Suppressor macrophage treated with lipopolysaccharide for 1 hour (primary cell): Measurements from ENCODE around the gene CCDC6.

Experiments
- DNase-seq, 3 donors: peaks; one replicate each; pipeline ENCODE4 v3.0.0-alpha.2; 2020 to 2022

CCDC6 gene

GRCh38 chr10:59844436-59844835 is 61.9 kb downstream of the CCDC6 start:
- DNase-seq = no peak

DNA sequence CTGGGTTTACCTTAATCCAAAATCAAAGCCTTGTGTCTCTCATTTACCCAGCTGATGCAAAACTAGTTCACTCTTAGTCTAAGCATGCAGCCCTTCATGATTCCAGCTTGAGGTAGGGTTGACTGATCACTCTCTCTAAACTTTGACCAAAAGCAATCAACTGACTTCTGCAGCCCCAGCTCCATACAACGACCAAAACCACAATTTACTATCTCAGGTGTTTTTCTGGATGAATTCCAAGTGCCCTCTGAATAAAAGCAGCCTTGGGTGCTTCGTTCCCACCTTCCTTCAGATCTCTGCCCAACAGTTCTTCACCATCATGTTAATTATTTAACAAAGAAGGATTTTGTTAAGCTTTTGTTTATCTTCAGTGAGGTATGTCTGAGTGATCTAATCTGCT is 62.6 kb downstream of the CCDC6 start:
- no peak for DNase-seq

GRCh38 chr10:59839576-59839975 is 66.8 kb downstream of the CCDC6 start:
- DNase-seq = peak; percentile 3 to 48 (median 36)

GRCh38 chr10:59838085-59838789 is 68.1 kb downstream of the CCDC6 start:
- DNase-seq = no peak

DNA sequence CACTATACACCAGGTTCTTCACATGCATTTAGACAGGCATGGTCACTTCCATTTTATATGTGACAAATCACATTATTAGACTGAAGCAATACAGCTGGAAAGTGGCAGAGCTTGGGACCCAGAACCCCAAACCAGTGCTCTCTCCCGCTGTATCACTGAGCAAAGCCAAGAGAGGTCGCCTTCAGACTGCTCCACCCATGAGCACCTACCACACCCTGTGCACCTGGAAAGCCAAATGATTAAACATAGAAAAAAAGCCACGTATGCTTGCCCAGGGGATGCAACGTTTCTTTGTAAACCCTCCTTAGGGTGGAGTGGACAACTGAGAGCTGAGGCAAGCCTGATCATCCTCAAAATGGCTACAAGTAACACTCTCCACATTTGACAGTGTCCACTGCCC is 72.5 kb downstream of the CCDC6 start:
- no peak for DNase-seq

DNA sequence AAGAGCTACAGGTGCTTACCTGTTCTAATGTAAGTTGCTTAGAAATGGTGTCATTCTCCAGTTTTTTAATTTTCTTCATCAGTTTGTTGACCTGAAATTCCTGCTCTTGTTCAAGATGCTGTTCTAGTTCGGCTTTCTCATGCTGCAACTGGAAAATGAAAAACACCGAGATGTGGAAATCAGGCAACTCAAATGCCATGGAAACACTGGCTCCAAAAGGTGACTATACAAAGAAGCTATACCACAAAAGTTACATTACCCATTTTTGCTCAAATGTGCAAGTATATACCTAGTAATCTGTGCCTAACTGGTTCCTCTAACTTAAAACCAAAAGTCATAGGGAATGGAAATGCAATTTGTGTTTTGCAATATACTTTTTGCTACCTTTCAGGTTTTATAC is 73.8 kb downstream of the CCDC6 start:
- no peak for DNase-seq

DNA sequence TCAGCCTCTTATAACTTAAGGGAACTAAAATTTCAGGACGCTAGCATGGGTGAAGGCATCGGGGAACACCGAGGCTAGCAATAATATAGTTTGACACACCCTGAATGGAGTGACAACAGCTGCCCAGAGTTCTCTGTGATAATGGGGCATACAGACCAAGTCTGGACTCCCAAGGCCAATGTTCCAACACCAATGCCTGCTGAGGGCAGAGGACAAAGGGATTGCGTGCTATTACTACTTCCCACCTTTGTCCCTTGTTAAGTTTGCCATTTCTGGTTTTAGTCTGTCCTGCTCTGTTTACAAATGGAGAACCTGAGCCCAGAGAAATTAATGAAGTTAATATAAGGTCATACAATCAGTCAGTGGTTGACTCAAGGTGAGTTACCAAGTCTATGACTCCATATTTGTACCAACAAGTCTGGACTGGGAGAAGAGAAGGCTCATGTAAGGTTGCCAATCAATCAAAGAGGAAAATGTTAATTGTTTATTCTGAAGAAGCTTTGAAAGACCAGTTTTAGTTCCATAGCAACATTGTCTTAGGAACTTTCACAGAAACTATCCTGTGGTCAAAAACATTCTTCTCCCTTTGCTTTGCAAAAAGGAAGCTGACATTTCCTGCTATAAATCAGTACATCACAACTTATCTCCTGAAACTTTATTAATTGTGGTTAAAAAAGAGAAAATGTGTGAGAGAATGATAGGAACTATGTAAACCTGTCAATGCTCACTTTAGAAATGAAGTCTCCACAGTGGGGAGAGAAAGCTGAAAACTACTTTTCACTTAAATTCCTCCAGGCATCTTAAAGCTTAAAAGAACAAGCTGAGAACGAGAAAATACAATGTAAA is 74.5 kb downstream of the CCDC6 start:
- no peak for DNase-seq

DNA sequence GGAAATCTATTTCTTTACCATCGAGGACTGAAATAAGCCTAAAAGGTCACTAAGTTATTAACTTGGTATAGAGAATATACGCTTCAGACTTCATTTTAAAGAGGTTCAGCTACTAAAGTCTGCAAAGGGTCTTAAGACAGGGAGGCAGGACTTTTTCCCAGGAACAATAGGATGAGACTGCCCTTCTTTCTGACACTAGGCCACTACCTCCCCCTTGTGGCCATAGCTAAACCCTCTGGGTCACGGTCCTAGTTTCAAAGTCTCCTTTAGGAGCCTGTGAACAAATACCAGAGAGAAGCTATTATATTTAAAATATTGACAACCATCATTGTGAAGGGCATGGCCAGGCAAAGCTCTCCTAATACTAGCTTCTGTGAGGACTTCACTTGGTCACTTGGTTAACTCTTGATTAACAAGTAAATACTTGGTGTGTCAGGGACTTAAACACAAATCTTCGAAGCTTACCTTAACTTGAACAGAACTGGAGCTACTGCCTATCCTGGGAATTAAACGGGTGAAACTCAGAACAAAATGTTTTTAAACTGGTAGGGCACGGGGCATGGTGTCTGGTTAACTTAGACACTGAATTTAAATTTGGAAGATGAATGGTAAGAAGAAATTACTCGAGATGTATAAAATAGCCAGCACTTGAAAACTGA is 75.6 kb downstream of the CCDC6 start:
- peak; percentile 57 to 76 (median 70) for DNase-seq

GRCh38 chr10:59829601-59830000 is 76.8 kb downstream of the CCDC6 start:
- no peak for DNase-seq

DNA sequence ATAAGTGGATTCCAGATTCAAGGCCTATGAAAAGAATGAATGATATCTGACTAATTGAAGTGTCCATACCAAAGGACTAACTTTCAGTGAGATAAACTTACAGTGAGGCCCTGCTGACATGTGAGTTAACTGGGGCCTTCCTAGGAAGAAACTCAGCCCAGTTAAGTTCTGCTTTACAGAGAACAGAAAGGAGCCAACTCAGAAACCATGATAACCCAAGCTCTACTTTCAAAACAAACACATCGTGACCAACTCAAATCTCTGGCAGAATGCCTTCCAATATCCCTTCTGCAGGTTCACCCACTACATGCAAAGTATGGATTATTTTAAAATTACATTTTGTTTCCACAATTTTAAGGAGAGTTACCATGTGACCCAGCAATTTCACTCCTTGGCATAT is 77.3 kb downstream of the CCDC6 start:
- peak in 2 of 3 donors; percentile 20 to 28 for DNase-seq

- DNase-seq = no peak
Measured at GRCh38 chr10:59825932-59826331, 80.4 kb downstream of the CCDC6 start.

DNA sequence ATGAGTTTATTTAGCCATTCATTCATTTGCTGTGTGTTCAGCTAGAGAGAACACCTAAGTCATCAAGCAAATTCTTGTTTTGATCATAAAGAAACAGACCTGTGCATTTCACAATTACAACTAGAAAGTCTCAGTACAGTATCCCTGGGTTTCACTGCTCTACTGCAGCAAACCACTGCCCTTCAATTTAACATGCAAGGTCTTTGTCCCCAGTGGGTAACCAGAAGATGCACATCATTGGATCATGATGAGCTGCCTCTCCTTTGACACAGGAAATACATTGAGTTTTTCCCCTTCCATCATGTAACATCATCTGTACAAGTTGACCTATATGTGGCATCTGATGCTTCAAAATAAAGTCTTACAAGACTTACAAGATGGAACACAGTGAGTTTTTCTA is 82.6 kb downstream of the CCDC6 start:
- no peak for DNase-seq

- DNase-seq = no peak
Measured at GRCh38 chr10:59823111-59823510, 83.2 kb downstream of the CCDC6 start.

GRCh38 chr10:59820471-59820870 is 85.9 kb downstream of the CCDC6 start:
- no peak for DNase-seq

DNA sequence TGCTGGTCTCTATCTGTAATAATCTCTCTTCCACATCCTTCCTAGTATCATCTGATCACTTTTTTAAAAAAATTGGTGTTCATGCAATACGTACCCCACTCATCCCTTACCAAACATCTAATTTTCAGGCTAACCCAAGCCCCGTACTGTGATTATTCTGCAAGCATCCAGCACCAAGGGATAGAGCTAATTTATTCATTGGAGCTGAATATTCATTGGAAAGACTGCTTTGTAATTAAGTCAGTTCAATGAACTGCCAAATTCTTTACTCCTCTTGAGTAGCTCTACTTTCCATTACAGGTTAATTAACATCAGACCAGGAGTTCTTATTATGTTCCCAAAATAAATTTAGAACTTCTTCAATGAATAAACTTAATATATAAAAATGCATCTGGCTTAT is 86.7 kb downstream of the CCDC6 start:
- no peak for DNase-seq

DNA sequence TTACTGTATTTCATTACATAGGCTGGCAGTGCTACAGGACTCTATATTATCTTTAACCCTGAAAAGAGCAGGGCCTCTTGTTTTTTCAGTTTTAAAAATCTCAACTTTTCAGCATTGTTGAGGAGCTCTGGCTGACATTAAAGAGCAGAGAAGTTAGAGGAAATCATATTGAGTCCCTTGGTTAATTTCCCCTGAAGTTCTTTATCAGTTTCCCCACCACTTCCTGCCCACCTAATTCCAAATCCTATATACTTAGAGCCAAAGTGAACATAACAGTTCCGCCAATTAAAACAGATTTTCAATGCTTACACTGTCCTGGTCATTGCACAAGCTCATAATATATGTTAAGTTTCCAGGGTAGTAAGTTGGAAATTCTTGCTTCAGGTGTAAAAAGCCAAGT is 87.1 kb downstream of the CCDC6 start:
- no peak for DNase-seq

- peak; percentile 75 to 83 (median 76) for DNase-seq
Measured at GRCh38 chr10:59817773-59818172, 88.6 kb downstream of the CCDC6 start.

DNA sequence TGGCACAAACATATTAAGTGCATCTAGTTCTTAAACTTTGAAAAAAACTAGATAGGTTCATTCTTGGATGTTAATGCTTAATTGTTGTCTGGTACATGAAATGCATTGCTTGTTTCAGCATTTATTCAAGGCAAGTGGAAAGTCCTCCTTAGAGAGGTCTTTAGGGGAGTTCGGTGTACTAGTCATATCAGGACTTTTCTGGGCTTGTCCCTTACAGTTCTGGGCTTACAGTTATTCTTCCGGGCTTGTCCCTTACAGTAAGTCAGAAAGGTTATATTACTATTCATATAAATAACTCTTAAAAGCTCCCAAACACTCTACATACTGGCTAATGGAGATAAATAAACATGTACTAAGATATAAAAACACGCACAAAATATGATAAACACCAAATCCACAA is 91.5 kb downstream of the CCDC6 start:
- DNase-seq = no peak

DNA sequence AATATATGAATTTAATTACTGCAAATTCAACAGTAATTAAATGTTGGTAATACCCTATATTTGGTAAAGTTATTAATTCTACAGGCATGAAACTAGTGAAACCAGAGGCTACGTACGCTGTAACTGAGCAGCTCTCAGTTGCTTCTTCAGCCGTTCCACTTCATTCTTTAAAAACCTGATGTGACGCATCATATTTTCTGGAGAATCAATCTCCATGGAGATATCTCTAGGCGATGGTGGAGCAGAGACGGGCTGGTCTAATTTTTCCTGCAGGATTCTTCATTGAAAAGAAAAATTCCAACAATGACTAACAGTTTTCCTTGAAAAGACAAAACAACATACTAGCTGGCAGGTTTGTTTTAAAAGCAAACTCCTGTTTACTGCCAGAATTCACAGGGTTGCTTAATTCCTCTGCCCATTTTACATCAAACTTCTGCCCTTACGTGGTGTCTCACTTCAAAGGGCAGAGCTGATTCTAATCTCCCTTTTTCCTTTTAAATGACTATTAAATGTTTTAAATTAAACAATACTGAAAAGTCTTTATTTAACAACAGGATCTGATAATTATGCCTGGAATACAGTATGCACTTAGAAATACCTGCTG is 93.7 kb downstream of the CCDC6 start:
- DNase-seq = no peak

DNA sequence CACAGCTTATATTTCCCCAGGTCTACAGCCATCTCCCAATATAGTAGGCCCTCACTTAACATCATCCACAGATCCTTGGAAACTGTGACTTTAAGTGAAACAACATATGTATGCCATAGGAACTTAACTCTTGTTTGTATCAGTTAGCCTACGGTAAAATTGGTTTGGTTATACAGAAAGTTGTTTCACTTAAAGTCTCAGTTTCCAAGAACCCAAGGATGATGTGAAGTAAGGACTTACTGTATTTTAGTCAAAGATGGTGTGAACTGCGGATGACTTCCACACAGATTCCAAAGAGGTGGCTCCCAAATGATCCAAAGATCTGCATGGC is 96.7 kb downstream of the CCDC6 start:
- DNase-seq = no peak

- DNase-seq = peak; percentile 76 to 85 (median 79)
Measured at GRCh38 chr10:59808896-59809643, 97.3 kb downstream of the CCDC6 start.
